H9 (cell line): ENCODE measurements around the gene EVL. TPM values are rescaled to one million over a fixed set of nuclear protein-coding genes. Genes with fewer than 3 reads are reported as not detected.

ENCODE experiments used
- DNase-seq: peaks from one replicate; pipeline ENCODE4 v3.0.0-alpha.2; 2017
- H2AFZ ChIP-seq: one replicate; pipeline ENCODE4 v1.6.1; 2013; ENCODE audit warnings: mild to moderate bottlenecking, low read length, control low read depth, moderate library complexity
- H2AK5ac ChIP-seq: 2 replicates; pipeline ENCODE4 v1.6.1; 2013; ENCODE audit warnings: low read length, control low read depth, mixed read lengths; ENCODE audit not compliant: insufficient read length
- H2BK120ac ChIP-seq: one replicate; pipeline ENCODE4 v1.6.1; 2013; ENCODE audit warnings: low read depth, mild to moderate bottlenecking, low read length, control low read depth, inconsistent platforms; ENCODE audit not compliant: poor library complexity, severe bottlenecking
- H2BK12ac ChIP-seq: 2 replicates; pipeline ENCODE4 v1.6.1; 2013; ENCODE audit warnings: low read length, control low read depth, mixed read lengths, low read depth; ENCODE audit not compliant: insufficient read length
- H2BK15ac ChIP-seq: 2 replicates; pipeline ENCODE4 v1.6.1; 2013; ENCODE audit warnings: low read depth, low read length, control low read depth
- H2BK20ac ChIP-seq: one replicate; pipeline ENCODE4 v1.6.1; 2013; ENCODE audit warnings: low read depth, mild to moderate bottlenecking, low read length, control low read depth, inconsistent platforms; ENCODE audit not compliant: poor library complexity, severe bottlenecking
- H2BK5ac ChIP-seq: 2 replicates; pipeline ENCODE4 v1.6.1; 2013; ENCODE audit warnings: low read length, control low read depth, mixed read lengths; ENCODE audit not compliant: insufficient read length
- H3K14ac ChIP-seq: 2 replicates; pipeline ENCODE4 v1.6.1; 2013; ENCODE audit warnings: low read length, control low read depth; ENCODE audit not compliant: insufficient read depth
- H3K18ac ChIP-seq: 2 replicates; pipeline ENCODE4 v1.6.1; 2013; ENCODE audit warnings: low read depth, mild to moderate bottlenecking, mixed read lengths, low read length, control low read depth; ENCODE audit not compliant: insufficient read length
- H3K23ac ChIP-seq: 2 replicates; pipeline ENCODE4 v1.6.1; 2013; ENCODE audit warnings: low read length, control low read depth, mixed read lengths, low read depth; ENCODE audit not compliant: insufficient read length
- H3K23me2 ChIP-seq: 2 replicates; pipeline ENCODE4 v1.6.1; 2013; ENCODE audit warnings: low read depth, mild to moderate bottlenecking, mixed read lengths, low read length, control low read depth; ENCODE audit not compliant: insufficient read length, poor library complexity, severe bottlenecking
- H3K27ac ChIP-seq: 2 replicates; pipeline ENCODE4 v1.5.1; 2013; ENCODE audit warnings: low read length, control low read depth, mixed read lengths, low read depth; ENCODE audit not compliant: insufficient read length
- H3K27me3 ChIP-seq: 2 replicates; pipeline ENCODE4 v1.6.1; 2013; ENCODE audit warnings: low read length, control low read depth, inconsistent platforms; ENCODE audit not compliant: insufficient read depth
- H3K4ac ChIP-seq: 2 replicates; pipeline ENCODE4 v1.6.1; 2013; ENCODE audit warnings: low read depth, mild to moderate bottlenecking, control low read depth, inconsistent platforms, low read length, moderate library complexity
- H3K4me1 ChIP-seq: 2 replicates; pipeline ENCODE4 v1.6.1; 2013; ENCODE audit warnings: low read length, control low read depth, inconsistent platforms; ENCODE audit not compliant: insufficient read depth
- H3K4me2 ChIP-seq: 2 replicates; pipeline ENCODE4 v1.6.1; 2013; ENCODE audit warnings: low read length, control low read depth, mixed read lengths; ENCODE audit not compliant: insufficient read length, insufficient read depth
- H3K56ac ChIP-seq: 2 replicates; pipeline ENCODE4 v1.6.1; 2013; ENCODE audit warnings: low read depth, mild to moderate bottlenecking, mixed read lengths, low read length, control low read depth; ENCODE audit not compliant: insufficient read length
- H3K79me1 ChIP-seq: 2 replicates; pipeline ENCODE4 v1.6.1; 2013; ENCODE audit warnings: low read depth, mild to moderate bottlenecking, moderate library complexity, low read length, control low read depth, inconsistent platforms; ENCODE audit not compliant: insufficient read depth, poor library complexity, severe bottlenecking
- H3K79me2 ChIP-seq: 2 replicates; pipeline ENCODE4 v1.6.1; 2013; ENCODE audit warnings: low read length, control low read depth, inconsistent platforms; ENCODE audit not compliant: insufficient read depth
- H3K9ac ChIP-seq: 2 replicates; pipeline ENCODE4 v1.6.1; 2013; ENCODE audit warnings: low read length, control low read depth, mixed read lengths; ENCODE audit not compliant: insufficient read length; ENCODE audit errors: extremely low read depth
- H3K9me3 ChIP-seq: one replicate; pipeline ENCODE4 v1.6.1; 2013; ENCODE audit warnings: low read depth, low read length, inconsistent platforms; ENCODE audit not compliant: control insufficient read depth
- H3T11ph ChIP-seq: one replicate; pipeline ENCODE4 v1.6.1; 2013; ENCODE audit warnings: mild to moderate bottlenecking, low read length, control low read depth, inconsistent platforms
- H4K20me1 ChIP-seq: one replicate; pipeline ENCODE4 v1.6.1; 2013; ENCODE audit not compliant: control insufficient read depth, insufficient read length, insufficient read depth
- H4K5ac ChIP-seq: 2 replicates; pipeline ENCODE4 v1.6.1; 2013; ENCODE audit warnings: low read depth, mild to moderate bottlenecking, mixed read lengths, low read length, control low read depth; ENCODE audit not compliant: insufficient read length
- H4K8ac ChIP-seq: replicated peaks from 2 replicates; pipeline ENCODE4 v1.6.1; 2013; ENCODE audit warnings: low read length, control low read depth, mixed read lengths, low read depth; ENCODE audit not compliant: insufficient read length
- H4K91ac ChIP-seq: 2 replicates; pipeline ENCODE4 v1.6.1; 2013; ENCODE audit warnings: low read depth, mild to moderate bottlenecking, moderate library complexity, mixed read lengths, low read length, control low read depth; ENCODE audit not compliant: insufficient read length
- H3K27ac Mint-ChIP-seq, 3 experiments: 2 replicates in 2 of 3; 3 replicates in 1 of 3; pipeline ENCODE4 v1.8.0; 2020 to 2021; ENCODE audit warnings: mixed read lengths in 3 of 3, mild to moderate bottlenecking in 1 of 3, moderate library complexity in 1 of 3
- H3K27me3 Mint-ChIP-seq: 2 replicates; pipeline ENCODE4 v1.8.0; 2021; ENCODE audit warnings: low read depth, mild to moderate bottlenecking, moderate library complexity, mixed read lengths
- H3K36me3 Mint-ChIP-seq, 3 experiments: 2 replicates in 2 of 3; 3 replicates in 1 of 3; pipeline ENCODE4 v1.8.0; 2020 to 2021; ENCODE audit warnings: low read depth in 3 of 3, mixed read lengths in 3 of 3; ENCODE audit not compliant: insufficient read depth in 1 of 3
- H3K4me1 Mint-ChIP-seq, 2 experiments: 2 replicates each; pipeline ENCODE4 v1.8.0; 2020; ENCODE audit warnings: mixed read lengths in 2 of 2
- H3K4me3 Mint-ChIP-seq, 2 experiments: 2 replicates in 1 of 2; 3 replicates in 1 of 2; pipeline ENCODE4 v1.8.0; 2020 to 2021; ENCODE audit warnings: mild to moderate bottlenecking in 2 of 2, mixed read lengths in 2 of 2, moderate library complexity in 1 of 2
- H3K9me3 Mint-ChIP-seq, 2 experiments: 2 replicates in 1 of 2; 3 replicates in 1 of 2; pipeline ENCODE4 v1.8.0; 2020; ENCODE audit warnings: mild to moderate bottlenecking in 2 of 2, mixed read lengths in 2 of 2, moderate library complexity in 1 of 2
- WGBS: extraction: QIAGEN DNeasy Blood & Tissue Kit; methylation state at CpG from one replicate; pipeline ENCODE4 v1.1.7; 2013; ENCODE audit warnings: missing lambda C conversion rate, low lambda C conversion rate, mixed read lengths; ENCODE audit not compliant: insufficient read length; ENCODE audit errors: extremely low coverage; 5-methylcytosine and 5-hydroxymethylcytosine counted together
- total RNA-seq: library from RNA; stranded (reverse); gene quantifications from 2 replicates; pipeline ENCODE4 v1.2.1, GENCODE V29; 2021
- TF ChIP-seq, protein P1 (sequence below): fragments of 200-600 bp; sonication (generic); conservative IDR thresholded peaks from 3 replicates; pipeline ENCODE4 v1.8.0; 2021; ENCODE audit warnings: antibody characterized with exemption, mild to moderate bottlenecking

Gene EVL
- total RNA-seq, 1 experiment from 2014 or later = 53.2 TPM

DNA sequence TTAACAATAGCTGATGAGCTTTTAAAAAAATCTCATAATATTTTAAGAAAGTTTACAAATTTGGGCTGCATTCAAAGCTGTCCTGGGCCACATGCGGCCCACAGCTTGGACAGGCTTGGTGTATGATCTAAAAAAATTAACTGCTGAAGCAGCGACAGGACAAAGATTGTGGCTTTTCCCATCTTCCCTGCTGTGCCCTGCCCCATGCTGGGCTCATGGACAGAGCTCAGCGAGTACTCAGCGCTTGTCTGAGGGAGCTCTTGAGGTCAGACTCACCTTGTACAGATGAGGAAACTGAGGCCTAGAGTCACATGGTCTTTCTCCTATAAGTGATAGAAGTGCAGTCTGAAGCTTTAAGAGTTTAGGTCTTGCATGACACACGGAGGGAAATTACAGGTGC, 15.0 kb downstream of the EVL start:
- Histone ChIP-seq H2BK15ac (no peak overlapping the region), H3K4ac (no peak overlapping the region), H2BK120ac (no peak overlapping the region), H4K20me1 (no peaks in the 10 kb centered on the region), H3K14ac (no peak overlapping the region), H3K4me1 (no peaks in the 10 kb centered on the region; the same call in 1 of the 2 replicates), H3K23ac (no peak overlapping the region), H2AFZ (no peak overlapping the region), H3K23me2 (no peaks in the 10 kb centered on the region), H3K27me3 (no peaks in the 10 kb centered on the region), H3K4me2 (no peak overlapping the region), H4K5ac (no peak overlapping the region), H2AK5ac (no peak overlapping the region), H2BK12ac (no peak overlapping the region), H3K27ac (no peak overlapping the region), H3K79me2 (no peaks in the 10 kb centered on the region; the same call in 1 of the 2 replicates), H3K56ac (no peak overlapping the region), H4K8ac (no peak overlapping the region), H3T11ph (no peak overlapping the region), H3K9me3 (no peaks in the 10 kb centered on the region), H2BK5ac (no peak overlapping the region), H3K18ac (no peak overlapping the region), H4K91ac (no peak overlapping the region), H2BK20ac (no peak overlapping the region), H3K9ac (no peak overlapping the region), H3K79me1 (no peaks in the 10 kb centered on the region)
- Mint-ChIP-seq H3K36me3 (no peaks in the 10 kb centered on the region), H3K27ac (no peak overlapping the region), H3K4me3 (no peak overlapping the region), H3K27me3 (no peaks in the 10 kb centered on the region; the same call in 1 of the 2 replicates), H3K9me3 (no peaks in the 10 kb centered on the region), H3K4me1 (peaks cover 21 to 26% of the 10 kb centered on the region in 2 experiments)
- WGBS = no CpG with 5 or more reads among the region's 5 CpGs
- no peak for DNase-seq
- TF ChIP-seq, protein P1, sequence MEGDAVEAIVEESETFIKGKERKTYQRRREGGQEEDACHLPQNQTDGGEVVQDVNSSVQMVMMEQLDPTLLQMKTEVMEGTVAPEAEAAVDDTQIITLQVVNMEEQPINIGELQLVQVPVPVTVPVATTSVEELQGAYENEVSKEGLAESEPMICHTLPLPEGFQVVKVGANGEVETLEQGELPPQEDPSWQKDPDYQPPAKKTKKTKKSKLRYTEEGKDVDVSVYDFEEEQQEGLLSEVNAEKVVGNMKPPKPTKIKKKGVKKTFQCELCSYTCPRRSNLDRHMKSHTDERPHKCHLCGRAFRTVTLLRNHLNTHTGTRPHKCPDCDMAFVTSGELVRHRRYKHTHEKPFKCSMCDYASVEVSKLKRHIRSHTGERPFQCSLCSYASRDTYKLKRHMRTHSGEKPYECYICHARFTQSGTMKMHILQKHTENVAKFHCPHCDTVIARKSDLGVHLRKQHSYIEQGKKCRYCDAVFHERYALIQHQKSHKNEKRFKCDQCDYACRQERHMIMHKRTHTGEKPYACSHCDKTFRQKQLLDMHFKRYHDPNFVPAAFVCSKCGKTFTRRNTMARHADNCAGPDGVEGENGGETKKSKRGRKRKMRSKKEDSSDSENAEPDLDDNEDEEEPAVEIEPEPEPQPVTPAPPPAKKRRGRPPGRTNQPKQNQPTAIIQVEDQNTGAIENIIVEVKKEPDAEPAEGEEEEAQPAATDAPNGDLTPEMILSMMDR = no peak
